IMR-90 (cell line): ENCODE data around the gene SPARCL1.

Experiments
- ELK1 ChIP-seq: fragments of 150-350 bp; IDR thresholded peaks from 2 replicates; pipeline ENCODE4 v1.6.1; 2016; ENCODE audit warnings: low read depth, mild to moderate bottlenecking, low read length, moderate library complexity, borderline replicate concordance
- NFE2L2 ChIP-seq: fragments of 150-350 bp; IDR thresholded peaks from 2 replicates; pipeline ENCODE4 v1.6.1; 2016; ENCODE audit warnings: low read depth, mild to moderate bottlenecking, low read length
- POLR2A ChIP-seq: IDR thresholded peaks from 2 replicates; pipeline ENCODE4 v1.6.1; 2012; ENCODE audit warnings: mild to moderate bottlenecking, low read depth, low read length
- RFX5 ChIP-seq: IDR thresholded peaks from 2 replicates; pipeline ENCODE4 v1.8.0; 2012; ENCODE audit warnings: low read depth, mild to moderate bottlenecking, low read length, moderate library complexity
- TF ChIP-seq, protein P1 (sequence below): conservative IDR thresholded peaks from 2 replicates; pipeline ENCODE4 v1.5.1; 2012; ENCODE audit warnings: mild to moderate bottlenecking, low read depth, low read length, improper control_type of control experiment

GRCh38 chr4:87491436-87491835 is 37.7 kb downstream of the SPARCL1 start:
- no peak for TF ChIP-seq POLR2A
- TF ChIP-seq, protein P1, sequence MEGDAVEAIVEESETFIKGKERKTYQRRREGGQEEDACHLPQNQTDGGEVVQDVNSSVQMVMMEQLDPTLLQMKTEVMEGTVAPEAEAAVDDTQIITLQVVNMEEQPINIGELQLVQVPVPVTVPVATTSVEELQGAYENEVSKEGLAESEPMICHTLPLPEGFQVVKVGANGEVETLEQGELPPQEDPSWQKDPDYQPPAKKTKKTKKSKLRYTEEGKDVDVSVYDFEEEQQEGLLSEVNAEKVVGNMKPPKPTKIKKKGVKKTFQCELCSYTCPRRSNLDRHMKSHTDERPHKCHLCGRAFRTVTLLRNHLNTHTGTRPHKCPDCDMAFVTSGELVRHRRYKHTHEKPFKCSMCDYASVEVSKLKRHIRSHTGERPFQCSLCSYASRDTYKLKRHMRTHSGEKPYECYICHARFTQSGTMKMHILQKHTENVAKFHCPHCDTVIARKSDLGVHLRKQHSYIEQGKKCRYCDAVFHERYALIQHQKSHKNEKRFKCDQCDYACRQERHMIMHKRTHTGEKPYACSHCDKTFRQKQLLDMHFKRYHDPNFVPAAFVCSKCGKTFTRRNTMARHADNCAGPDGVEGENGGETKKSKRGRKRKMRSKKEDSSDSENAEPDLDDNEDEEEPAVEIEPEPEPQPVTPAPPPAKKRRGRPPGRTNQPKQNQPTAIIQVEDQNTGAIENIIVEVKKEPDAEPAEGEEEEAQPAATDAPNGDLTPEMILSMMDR, result no peak
- TF ChIP-seq RFX5, result no peak
- TF ChIP-seq NFE2L2, result no peak
- TF ChIP-seq ELK1, result no peak
